A549 (cell line): Measurements from ENCODE around the gene ADIG. TPM values are rescaled to one million over a fixed set of nuclear protein-coding genes. Genes with fewer than 3 reads are reported as not detected.

Source experiments
- ATAC-seq, 2 experiments: fragments of 200-7000 bp in 1 of 2; fragments of >200 bp in 1 of 2; cut with Nextera tagmentation in 1 of 2; cut with Tn5 transposase in 1 of 2; 3 replicates each; pipeline versions ENCODE4 v1.8.0 to v1.9.1; 2018 to 2020; ENCODE audit warnings: mild to moderate bottlenecking in 1 of 2, moderate library complexity in 1 of 2
- CTCF ChIA-PET: fragments of 300-600 bp; sonication (Branson Sonifier 250); formaldehyde crosslinking; extraction: SDS; loops from one replicate; lab custom pipeline; 2021; ENCODE audit warnings: antibody characterized with exemption, inconsistent platforms; lab: Yijun Ruan, JAX
- POLR2A ChIA-PET: fragments of 350-600 bp; formaldehyde crosslinking; extraction: SDS; loops from one replicate; lab custom pipeline; 2021; ENCODE audit warnings: antibody characterized with exemption, inconsistent platforms; lab: Yijun Ruan, JAX
- DNase-seq, 2 experiments: peaks; one replicate each; pipeline versions ENCODE4 v3.0.0 to v3.0.0-alpha.2; 2011 to 2016; ENCODE audit warnings: low read depth in 1 of 2, low spot score in 1 of 2
- FAIRE-seq: peaks from 2 replicates; lab custom pipeline; 2011; peaks lifted over from hg19 to GRCh38; lab: Jason Lieb, UNC
- H3K27ac ChIP-seq, 2 experiments: fragments of >200 bp; sonication (Bioruptor Twin); formaldehyde crosslinking; 3 replicates each; pipeline ENCODE4 v1.5.1; 2016 to 2017
- H3K4me1 ChIP-seq: fragments of >200 bp; sonication (Bioruptor Twin); formaldehyde crosslinking; 3 replicates; pipeline ENCODE4 v1.6.1; 2016
- H3K4me2 ChIP-seq: fragments of >200 bp; sonication (Bioruptor Twin); formaldehyde crosslinking; 3 replicates; pipeline ENCODE4 v1.6.1; 2016
- H3K4me3 ChIP-seq: fragments of >200 bp; sonication (Bioruptor Twin); formaldehyde crosslinking; 3 replicates; pipeline ENCODE4 v1.5.1; 2016
- H3K9me3 ChIP-seq: fragments of >200 bp; sonication (Bioruptor Twin); formaldehyde crosslinking; 3 replicates; pipeline ENCODE4 v1.6.1; 2016
- BHLHE40 ChIP-seq: IDR thresholded peaks from 2 replicates; pipeline ENCODE4 v1.6.1; 2012; ENCODE audit warnings: low read depth, low read length, inconsistent platforms
- CBX8 ChIP-seq: fragments of 200-600 bp; sonication (generic); IDR thresholded peaks from 2 replicates; pipeline ENCODE4 v1.6.1; 2016
- CEBPB ChIP-seq, 2 experiments: fragments of >200 bp in 1 of 2; sonication (Bioruptor Twin) in 1 of 2; formaldehyde crosslinking in 1 of 2; IDR thresholded peaks; 2 replicates each; pipeline ENCODE4 v1.6.1; 2012 to 2016
- E2F6 ChIP-seq: IDR thresholded peaks from 2 replicates; pipeline ENCODE4 v1.6.1; 2012; ENCODE audit warnings: low read depth, borderline replicate concordance
- EHF ChIP-seq: fragments of 250-450 bp; sonication (Bioruptor Pico); IDR thresholded peaks from 2 replicates; pipeline ENCODE4 v1.5.0; 2020; ENCODE audit warnings: mild to moderate bottlenecking
- ESRRA ChIP-seq: fragments of 150-350 bp; IDR thresholded peaks from 2 replicates; pipeline ENCODE4 v1.6.1; 2014; ENCODE audit warnings: mild to moderate bottlenecking, low read length, borderline replicate concordance
- FOSB ChIP-seq: fragments of 250-450 bp; sonication (Bioruptor Pico); IDR thresholded peaks from 2 replicates; pipeline ENCODE4 v1.5.0; 2020; ENCODE audit warnings: mild to moderate bottlenecking, moderate library complexity
- HES2 ChIP-seq: fragments of >200 bp; sonication (Bioruptor Twin); formaldehyde crosslinking; IDR thresholded peaks from 2 replicates; pipeline ENCODE4 v1.6.1; 2016
- HEYL ChIP-seq: fragments of 250-450 bp; sonication (Bioruptor Pico); IDR thresholded peaks from 2 replicates; pipeline ENCODE4 v1.8.0; 2021; ENCODE audit warnings: mild to moderate bottlenecking, moderate library complexity
- HOXA7 ChIP-seq: fragments of 250-450 bp; sonication (Bioruptor Pico); IDR thresholded peaks from 2 replicates; pipeline ENCODE4 v1.5.0; 2020; ENCODE audit warnings: mild to moderate bottlenecking, moderate library complexity
- HOXB5 ChIP-seq: fragments of 250-450 bp; sonication (Bioruptor Pico); IDR thresholded peaks from 2 replicates; pipeline ENCODE4 v1.5.0; 2020; ENCODE audit warnings: mild to moderate bottlenecking, moderate library complexity
- KDM1A ChIP-seq: fragments of 200-600 bp; sonication (generic); IDR thresholded peaks from 2 replicates; pipeline ENCODE4 v1.6.1; 2016; ENCODE audit warnings: low read depth, mild to moderate bottlenecking
- MAZ ChIP-seq: fragments of 150-350 bp; IDR thresholded peaks from 2 replicates; pipeline ENCODE4 v1.6.1; 2014; ENCODE audit warnings: antibody characterized with exemption, low read depth, low read length, borderline replicate concordance
- NPAS2 ChIP-seq: fragments of 250-450 bp; sonication (Bioruptor Pico); IDR thresholded peaks from 2 replicates; pipeline ENCODE4 v1.8.0; 2022; ENCODE audit warnings: mild to moderate bottlenecking, moderate library complexity, borderline replicate concordance
- NR3C1 ChIP-seq: fragments of >200 bp; sonication (Bioruptor Twin); formaldehyde crosslinking; IDR thresholded peaks from 3 replicates; pipeline ENCODE4 v1.6.1; 2017
- PHF8 ChIP-seq: fragments of 200-600 bp; sonication (generic); IDR thresholded peaks from 2 replicates; pipeline ENCODE4 v1.6.1; 2016; ENCODE audit warnings: low read depth, mild to moderate bottlenecking, antibody characterized with exemption, moderate library complexity, borderline replicate concordance
- POLR2A ChIP-seq: IDR thresholded peaks from 2 replicates; pipeline ENCODE4 v1.6.1; 2012; ENCODE audit warnings: mild to moderate bottlenecking, low read length
- RAD21 ChIP-seq, 2 experiments: fragments of >200 bp in 1 of 2; sonication (Bioruptor Twin) in 1 of 2; formaldehyde crosslinking in 1 of 2; IDR thresholded peaks in 1 of 2; conservative IDR thresholded peaks in 1 of 2; 2 replicates in 1 of 2; 3 replicates in 1 of 2; pipeline ENCODE4 v1.6.1; 2012 to 2018; ENCODE audit warnings: inconsistent platforms in 1 of 2
- RCOR1 ChIP-seq: fragments of 150-350 bp; IDR thresholded peaks from 2 replicates; pipeline ENCODE4 v1.6.1; 2014; ENCODE audit warnings: antibody characterized with exemption, low read length, low read depth
- RNF2 ChIP-seq: fragments of 200-600 bp; sonication (generic); IDR thresholded peaks from 2 replicates; pipeline ENCODE4 v1.6.1; 2016; ENCODE audit warnings: low read depth, mild to moderate bottlenecking, antibody characterized with exemption, moderate library complexity, borderline replicate concordance
- SMC3 ChIP-seq: fragments of >200 bp; sonication (Bioruptor Twin); formaldehyde crosslinking; IDR thresholded peaks from 3 replicates; pipeline ENCODE4 v1.6.1; 2018; ENCODE audit warnings: inconsistent platforms
- USF2 ChIP-seq: fragments of 450-650 bp; IDR thresholded peaks from 2 replicates; pipeline ENCODE4 v1.6.1; 2014; ENCODE audit warnings: antibody characterized with exemption
- ZC3H11A ChIP-seq: fragments of 450-650 bp; IDR thresholded peaks from 2 replicates; pipeline ENCODE4 v1.6.1; 2014; ENCODE audit warnings: antibody characterized with exemption, mild to moderate bottlenecking
- ZFP36 ChIP-seq: fragments of 450-650 bp; IDR thresholded peaks from 2 replicates; pipeline ENCODE4 v1.6.1; 2014; ENCODE audit warnings: borderline replicate concordance; ENCODE audit not compliant: partially characterized antibody
- ZNF302 ChIP-seq: fragments of 250-450 bp; sonication (Bioruptor Pico); IDR thresholded peaks from 2 replicates; pipeline ENCODE4 v1.9.0; 2021; ENCODE audit warnings: inconsistent platforms, mild to moderate bottlenecking, moderate library complexity
- WGBS: methylation state at CpG from one replicate; pipeline ENCODE4 v1.1.6; 2017; ENCODE audit errors: missing lambda C conversion rate; 5-methylcytosine and 5-hydroxymethylcytosine counted together
- polyA plus RNA-seq, 4 experiments: library from polyadenylated mRNA; depleted of rRNA in 3 of 4; stranded (reverse); fragments of >200 nt; fragmentation: RNase III in 1 of 4; extraction: RNeasy Plus Mini Kit Qiagen cat#74134 plus additional on column Dnase treatment in 1 of 4; gene quantifications; 2 replicates in 3 of 4; 3 replicates in 1 of 4; pipeline ENCODE4 v1.2.3, GENCODE V29; 2011 to 2017

Gene ADIG
- polyA plus RNA-seq, 2 of the 4 experiments (the other 2 are of a cell fraction), result not detected

GRCh38 chr20:38566036-38566598 is 14.9 kb upstream of the ADIG start:
- 97% methylated on average over 6 of the region's 6 CpGs for WGBS
- no peak for FAIRE-seq
- CTCF ChIA-PET, result interaction anchor here (1.2 kb wide), 1 partner anchor 15 kb away, joined by 3 read pairs; the partner anchor contains the start of gene ADIG

GRCh38 chr20:38569747-38570525 is 11.1 kb upstream of the ADIG start:
- CTCF ChIA-PET, result interaction anchor here (0.6 to 1.5 kb wide), 6 partner anchors 9 to 1242 kb away, joined by 3 to 4 read pairs (median 3); no protein-coding TSS in a partner anchor
- Histone ChIP-seq H3K4me1 (no peaks in the 10 kb centered on the region), H3K9me3 (no peaks in the 10 kb centered on the region), H3K27ac (no peak overlapping the region), H3K4me2 (no peak overlapping the region), H3K4me3 (no peak overlapping the region)
- WGBS, result 61% methylated on average over 5 of the region's 5 CpGs
- TF ChIP-seq PHF8, result no peak
- ATAC-seq (no peak), DNase-seq (no peak), FAIRE-seq (no peak)
- POLR2A ChIA-PET, result interaction anchor here (0.6 kb wide), 1 partner anchor 393 kb away, joined by 3 read pairs; no protein-coding TSS in a partner anchor

More at GRCh38 chr20:38566036-38566598, 14.9 kb upstream of the ADIG start:
- Histone ChIP-seq H3K4me3 (no peak overlapping the region), H3K27ac (no peak overlapping the region), H3K4me2 (no peak overlapping the region), H3K4me1 (no peaks in the 10 kb centered on the region), H3K9me3 (no peaks in the 10 kb centered on the region)
- POLR2A ChIA-PET, result no interaction called here
- TF ChIP-seq BHLHE40 (no peak), NPAS2 (CRISPR knock-in tag) (no peak), HOXA7 (CRISPR knock-in tag) (no peak), RAD21 (conservative IDR thresholded peaks at IDR 0.05 in 1 of 2, IDR thresholded peaks at IDR 0.05 in 1 of 2) (no peak), ESRRA (no peak), ZNF302 (CRISPR knock-in tag) (no peak), FOSB (CRISPR knock-in tag) (no peak), RCOR1 (no peak), RNF2 (no peak), SMC3 (no peak), HES2 (no peak), HEYL (CRISPR knock-in tag) (no peak), USF2 (no peak), KDM1A (no peak), EHF (CRISPR knock-in tag) (no peak), POLR2A (no peak), NR3C1 (no peak), ZFP36 (no peak)
- DNase-seq, result no peak
- ATAC-seq, result no peak

GRCh38 chr20:38573413-38573812 is 7.6 kb upstream of the ADIG start:
- DNase-seq, result no peak
- Histone ChIP-seq H3K4me1 (no peaks in the 10 kb centered on the region), H3K9me3 (no peaks in the 10 kb centered on the region), H3K27ac (no peak overlapping the region), H3K4me3 (no peak overlapping the region), H3K4me2 (no peak overlapping the region)
- ChIA-PET POLR2A (no interaction called here), CTCF (interaction anchor here (1.9 kb wide), 1 partner anchor 8 kb away, joined by 4 read pairs; no protein-coding TSS in a partner anchor)
- TF ChIP-seq E2F6 (no peak), CBX8 (no peak), MAZ (no peak), ZC3H11A (no peak), HOXB5 (no peak), CEBPB (IDR thresholded peaks at IDR 0.05) (no peak), PHF8 (no peak), NR3C1 (no peak)
- no peak for ATAC-seq
- 93% methylated on average over 7 of the region's 7 CpGs for WGBS
- no peak for FAIRE-seq
